ENCODE results near the gene ITGA5. TPM values are rescaled to one million over a fixed set of nuclear protein-coding genes. Genes with fewer than 3 reads are reported as not detected.

Gene ITGA5
- total RNA-seq, 1 donor from 2014 or later, result 78.8 TPM

- Histone ChIP-seq H3K4me1 (ENCODE audit: control insufficient read depth in 3 of 3, insufficient read depth in 3 of 3, low read length in 3 of 3) (peaks cover 29 to 60% (median 57%) of the 10 kb centered on the region in 3 donors), H3K9ac (ENCODE audit: low read depth in 1 of 3, low read length in 3 of 3) (peak overlapping the region in 1 of 3 donors; percentile 45), H3K4me3 (ENCODE audit: low read length in 3 of 3) (peak overlapping the region in 2 of 3 donors; percentile 43 to 45), H3K27me3 (ENCODE audit: control insufficient read depth in 3 of 3, insufficient read depth in 3 of 3, low read length in 3 of 3) (no peaks in the 10 kb centered on the region), H3K36me3 (ENCODE audit: control insufficient read depth in 3 of 3, insufficient read depth in 3 of 3, low read length in 3 of 3) (no peaks in the 10 kb centered on the region), H3K9me3 (ENCODE audit: control insufficient read depth in 3 of 3, low read length in 3 of 3) (no peaks in the 10 kb centered on the region), H3K27ac (ENCODE audit: low read depth, low read length) (peak overlapping the region; percentile 81)
Measured at GRCh38 chr12:54386403-54387113, 32.5 kb downstream of the ITGA5 start.

GRCh38 chr12:54385251-54385914, 33.7 kb downstream of the ITGA5 start:
- Histone ChIP-seq H3K27me3 (ENCODE audit: control insufficient read depth in 3 of 3, insufficient read depth in 3 of 3, low read length in 3 of 3) (no peaks in the 10 kb centered on the region), H3K27ac (ENCODE audit: low read depth, low read length) (peak overlapping the region; percentile 81), H3K36me3 (ENCODE audit: control insufficient read depth in 3 of 3, insufficient read depth in 3 of 3, low read length in 3 of 3) (peaks cover 0 to 4% (median 0%) of the 10 kb centered on the region in 3 donors)

GRCh38 chr12:54384591-54385041, 34.5 kb downstream of the ITGA5 start, which contains the start of gene ZNF385A:
Gene ZNF385A (minus strand): TSS chr12:54384733. CDS start chr12:54384514, 219 bp downstream.
- Histone ChIP-seq H3K4me3 (ENCODE audit: low read length in 3 of 3) (peak within 1 kb of the TSS; percentile 56 to 79 (median 75)), H3K4me1 (ENCODE audit: control insufficient read depth in 3 of 3, insufficient read depth in 3 of 3, low read length in 3 of 3) (peaks cover 29 to 67% (median 67%) of the 10 kb centered on the region in 3 donors), H3K36me3 (ENCODE audit: control insufficient read depth in 3 of 3, insufficient read depth in 3 of 3, low read length in 3 of 3) (peaks cover 0 to 4% (median 0%) of the 10 kb centered on the region in 3 donors), H3K9me3 (ENCODE audit: control insufficient read depth in 3 of 3, low read length in 3 of 3) (no peaks in the 10 kb centered on the region), H3K27me3 (ENCODE audit: control insufficient read depth in 3 of 3, insufficient read depth in 3 of 3, low read length in 3 of 3) (no peaks in the 10 kb centered on the region), H3K9ac (ENCODE audit: low read depth in 1 of 3, low read length in 3 of 3) (peak within 1 kb of the TSS; percentile 61 to 88 (median 75)), H3K27ac (ENCODE audit: low read depth, low read length) (peak within 1 kb of the TSS; percentile 81)

More at GRCh38 chr12:54385251-54385914, 33.7 kb downstream of the ITGA5 start:
- Histone ChIP-seq H3K9ac (ENCODE audit: low read depth in 1 of 3, low read length in 3 of 3) (peak overlapping the region; percentile 61 to 88 (median 75)), H3K4me1 (ENCODE audit: control insufficient read depth in 3 of 3, insufficient read depth in 3 of 3, low read length in 3 of 3) (peaks cover 29 to 65% (median 62%) of the 10 kb centered on the region in 3 donors), H3K9me3 (ENCODE audit: control insufficient read depth in 3 of 3, low read length in 3 of 3) (no peaks in the 10 kb centered on the region), H3K4me3 (ENCODE audit: low read length in 3 of 3) (peak overlapping the region; percentile 56 to 79 (median 75))

- no peak overlapping the region for H3K9ac ChIP-seq (ENCODE audit: low read depth in 1 of 3, low read length in 3 of 3)
- no peaks in the 10 kb centered on the region for H3K9me3 ChIP-seq (ENCODE audit: control insufficient read depth in 3 of 3, low read length in 3 of 3)
- peaks cover 34 to 77% (median 71%) of the 10 kb centered on the region in 3 donors for H3K4me1 ChIP-seq (ENCODE audit: control insufficient read depth in 3 of 3, insufficient read depth in 3 of 3, low read length in 3 of 3)
- peak overlapping the region; percentile 34 for H3K27ac ChIP-seq (ENCODE audit: low read depth, low read length)
- no peaks in the 10 kb centered on the region for H3K27me3 ChIP-seq (ENCODE audit: control insufficient read depth in 3 of 3, insufficient read depth in 3 of 3, low read length in 3 of 3)
- peaks cover 0 to 4% (median 0%) of the 10 kb centered on the region in 3 donors for H3K36me3 ChIP-seq (ENCODE audit: control insufficient read depth in 3 of 3, insufficient read depth in 3 of 3, low read length in 3 of 3)
- peak overlapping the region in 1 of 3 donors; percentile 41 for H3K4me3 ChIP-seq (ENCODE audit: low read length in 3 of 3)
Measured at GRCh38 chr12:54383041-54383609, 35.9 kb downstream of the ITGA5 start.

- peaks cover 36 to 77% (median 68%) of the 10 kb centered on the region in 3 donors for H3K4me1 ChIP-seq (ENCODE audit: control insufficient read depth in 3 of 3, insufficient read depth in 3 of 3, low read length in 3 of 3)
- peaks cover 0 to 10% (median 3%) of the 10 kb centered on the region in 3 donors for H3K36me3 ChIP-seq (ENCODE audit: control insufficient read depth in 3 of 3, insufficient read depth in 3 of 3, low read length in 3 of 3)
- H3K27ac ChIP-seq (ENCODE audit: low read depth, low read length), result no peak overlapping the region
- H3K9ac ChIP-seq (ENCODE audit: low read depth in 1 of 3, low read length in 3 of 3), result no peak overlapping the region
- no peaks in the 10 kb centered on the region for H3K27me3 ChIP-seq (ENCODE audit: control insufficient read depth in 3 of 3, insufficient read depth in 3 of 3, low read length in 3 of 3)
- no peak overlapping the region for H3K4me3 ChIP-seq (ENCODE audit: low read length in 3 of 3)
- H3K9me3 ChIP-seq (ENCODE audit: control insufficient read depth in 3 of 3, low read length in 3 of 3), result no peaks in the 10 kb centered on the region
Measured at GRCh38 chr12:54381136-54381535, 37.9 kb downstream of the ITGA5 start.

- H3K9ac ChIP-seq (ENCODE audit: low read depth in 1 of 3, low read length in 3 of 3), result peak overlapping the region; percentile 59 to 70 (median 67)
Measured at GRCh38 chr12:54379398-54380201, 39.5 kb downstream of the ITGA5 start.

GRCh38 chr12:54378796-54379397, 40.2 kb downstream of the ITGA5 start:
- H3K4me3 ChIP-seq (ENCODE audit: low read length in 3 of 3), result peak overlapping the region; percentile 73 to 78 (median 77)
- no peaks in the 10 kb centered on the region for H3K27me3 ChIP-seq (ENCODE audit: control insufficient read depth in 3 of 3, insufficient read depth in 3 of 3, low read length in 3 of 3)
- no peaks in the 10 kb centered on the region for H3K9me3 ChIP-seq (ENCODE audit: control insufficient read depth in 3 of 3, low read length in 3 of 3)
- peak overlapping the region; percentile 61 to 70 (median 67) for H3K9ac ChIP-seq (ENCODE audit: low read depth in 1 of 3, low read length in 3 of 3)
- peak overlapping the region; percentile 67 for H3K27ac ChIP-seq (ENCODE audit: low read depth, low read length)
- H3K36me3 ChIP-seq (ENCODE audit: control insufficient read depth in 3 of 3, insufficient read depth in 3 of 3, low read length in 3 of 3), result peaks cover under 1 to 11% (median 3%) of the 10 kb centered on the region in 3 donors
- peaks cover 45 to 79% (median 69%) of the 10 kb centered on the region in 3 donors for H3K4me1 ChIP-seq (ENCODE audit: control insufficient read depth in 3 of 3, insufficient read depth in 3 of 3, low read length in 3 of 3)

More at GRCh38 chr12:54379398-54380201, 39.5 kb downstream of the ITGA5 start:
- Histone ChIP-seq H3K9me3 (ENCODE audit: control insufficient read depth in 3 of 3, low read length in 3 of 3) (no peaks in the 10 kb centered on the region), H3K27me3 (ENCODE audit: control insufficient read depth in 3 of 3, insufficient read depth in 3 of 3, low read length in 3 of 3) (no peaks in the 10 kb centered on the region), H3K4me3 (ENCODE audit: low read length in 3 of 3) (peak overlapping the region; percentile 73 to 78 (median 77)), H3K27ac (ENCODE audit: low read depth, low read length) (peak overlapping the region; percentile 67), H3K4me1 (ENCODE audit: control insufficient read depth in 3 of 3, insufficient read depth in 3 of 3, low read length in 3 of 3) (peaks cover 38 to 79% (median 70%) of the 10 kb centered on the region in 3 donors), H3K36me3 (ENCODE audit: control insufficient read depth in 3 of 3, insufficient read depth in 3 of 3, low read length in 3 of 3) (peaks cover 0 to 10% (median 3%) of the 10 kb centered on the region in 3 donors)

GRCh38 chr12:54377797-54378515, 41.1 kb downstream of the ITGA5 start:
- Histone ChIP-seq H3K27me3 (ENCODE audit: control insufficient read depth in 3 of 3, insufficient read depth in 3 of 3, low read length in 3 of 3) (no peaks in the 10 kb centered on the region), H3K4me3 (ENCODE audit: low read length in 3 of 3) (peak overlapping the region; percentile 36 to 66 (median 59)), H3K9me3 (ENCODE audit: control insufficient read depth in 3 of 3, low read length in 3 of 3) (no peaks in the 10 kb centered on the region), H3K4me1 (ENCODE audit: control insufficient read depth in 3 of 3, insufficient read depth in 3 of 3, low read length in 3 of 3) (peaks cover 49 to 75% (median 67%) of the 10 kb centered on the region in 3 donors), H3K36me3 (ENCODE audit: control insufficient read depth in 3 of 3, insufficient read depth in 3 of 3, low read length in 3 of 3) (peaks cover 3 to 14% (median 4%) of the 10 kb centered on the region in 3 donors), H3K9ac (ENCODE audit: low read depth in 1 of 3, low read length in 3 of 3) (peak overlapping the region; percentile 36 to 63 (median 57)), H3K27ac (ENCODE audit: low read depth, low read length) (peak overlapping the region; percentile 58)

Data from skeletal muscle tissue (tissue), 4 donors.